HG03469 (cell line): ENCODE data around the gene TBRG4.
"Not testable (repeated sequence)": the region's sequence is repeated elsewhere in the genome, so short reads cannot be mapped to it uniquely, and the experiment has no call there.

Experiments used
- ATAC-seq: cut with Tn5 transposase; IDR thresholded peaks from one replicate; pipeline ENCODE4 v1.9.1; 2021; ENCODE audit warnings: mild to moderate bottlenecking, moderate library complexity, moderate number of reproducible peaks; ENCODE audit not compliant: unreplicated experiment

The TBRG4 gene

DNA sequence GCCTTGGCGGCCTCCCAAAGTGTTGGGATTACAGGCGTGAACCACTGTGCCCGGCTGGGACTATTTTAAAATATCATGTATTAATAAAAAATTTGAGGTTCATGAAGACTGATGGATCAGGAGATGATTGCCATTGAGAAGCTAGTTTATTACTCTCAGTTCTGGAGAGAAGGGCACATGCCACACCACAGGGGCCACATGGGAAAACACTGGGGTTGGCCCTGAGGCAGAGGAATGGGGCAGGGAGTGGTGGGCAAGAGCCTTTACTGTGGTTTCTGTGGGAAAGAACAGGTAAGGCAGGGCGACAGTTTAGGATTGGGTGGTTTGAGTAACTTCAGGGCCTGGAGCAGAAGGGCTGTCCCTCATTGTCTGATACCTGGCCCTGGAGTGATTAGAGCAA is 6.8 kb upstream of the TBRG4 start:
- no peak for ATAC-seq

DNA sequence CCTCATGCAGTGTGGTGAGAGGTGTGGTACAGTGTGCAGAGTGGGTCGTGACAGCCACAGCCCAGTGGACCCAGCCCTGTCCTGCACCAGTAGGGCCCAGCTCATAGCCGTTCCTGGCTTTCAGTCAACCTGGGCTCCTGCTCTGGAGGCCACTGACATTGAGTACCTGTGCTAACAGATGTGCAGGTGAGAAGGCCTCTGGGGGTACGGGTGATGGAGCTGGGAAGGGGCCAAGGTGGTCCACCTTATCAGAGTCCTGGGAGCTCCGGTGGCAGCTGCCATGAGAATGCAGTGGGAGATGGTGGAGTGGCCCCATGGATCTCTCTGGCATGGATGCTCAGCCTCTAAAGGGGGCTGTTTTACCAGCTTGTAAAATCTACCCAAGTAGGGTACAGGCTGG is 6.1 kb upstream of the TBRG4 start:
- ATAC-seq, result no peak

DNA sequence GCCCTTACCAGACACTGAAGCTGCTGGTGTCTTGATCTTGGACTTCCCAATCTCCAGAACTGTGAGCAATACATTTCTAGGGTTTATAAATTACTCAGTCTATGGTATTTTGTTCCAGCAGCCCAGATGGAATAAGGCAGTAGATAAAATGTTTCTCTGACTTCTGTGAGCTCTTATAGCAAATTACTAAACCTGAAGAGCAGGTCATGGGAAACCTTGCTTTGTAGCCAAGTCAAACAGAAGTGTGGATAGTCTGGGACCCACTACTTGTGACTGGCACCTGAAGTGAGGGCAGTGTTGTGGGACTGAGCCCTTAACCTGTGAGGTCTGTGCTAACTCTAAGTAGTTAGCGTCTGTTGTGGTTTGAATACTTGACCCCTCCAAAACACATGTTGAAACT is 4.6 kb upstream of the TBRG4 start:
- ATAC-seq, result no peak

DNA sequence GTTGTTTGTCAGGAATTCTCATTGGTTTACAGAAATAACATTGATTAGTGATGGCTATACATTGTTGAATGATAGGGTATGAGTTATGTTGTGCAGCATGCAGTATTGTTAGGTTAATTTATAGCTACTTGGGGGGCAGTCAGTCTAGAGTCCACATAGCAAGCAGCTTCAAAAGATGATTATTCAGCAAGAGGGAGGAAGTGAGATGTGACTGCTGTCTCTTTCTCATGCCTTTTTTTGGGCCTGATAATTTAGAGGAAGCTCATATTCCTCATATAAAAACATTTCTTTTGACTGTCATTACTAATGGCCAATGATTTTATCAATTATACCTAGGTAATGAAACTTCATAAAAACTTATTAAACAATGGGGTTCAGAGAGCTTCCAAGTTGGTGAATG is 3.4 kb upstream of the TBRG4 start:
- ATAC-seq, result no peak

DNA sequence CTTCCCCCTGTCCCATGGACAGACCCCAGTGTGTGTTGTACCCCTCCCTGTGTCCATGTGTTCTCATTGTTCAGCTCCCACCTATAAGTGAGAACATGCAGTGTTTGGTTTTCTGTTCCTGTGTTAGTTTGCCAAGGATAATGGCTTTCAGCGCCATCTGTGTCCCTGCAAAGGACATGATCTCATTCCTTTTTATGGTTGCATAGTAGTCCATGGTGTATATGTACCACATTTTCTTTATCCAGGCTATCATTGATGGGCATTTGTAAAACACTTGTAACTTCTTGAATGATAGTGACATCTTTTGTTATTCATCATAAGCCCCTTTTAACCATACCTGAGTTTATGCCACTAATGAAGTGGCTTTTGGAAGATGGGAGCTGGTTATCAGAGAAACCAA is 2.8 kb upstream of the TBRG4 start:
- ATAC-seq, result not testable (repeated sequence)

DNA sequence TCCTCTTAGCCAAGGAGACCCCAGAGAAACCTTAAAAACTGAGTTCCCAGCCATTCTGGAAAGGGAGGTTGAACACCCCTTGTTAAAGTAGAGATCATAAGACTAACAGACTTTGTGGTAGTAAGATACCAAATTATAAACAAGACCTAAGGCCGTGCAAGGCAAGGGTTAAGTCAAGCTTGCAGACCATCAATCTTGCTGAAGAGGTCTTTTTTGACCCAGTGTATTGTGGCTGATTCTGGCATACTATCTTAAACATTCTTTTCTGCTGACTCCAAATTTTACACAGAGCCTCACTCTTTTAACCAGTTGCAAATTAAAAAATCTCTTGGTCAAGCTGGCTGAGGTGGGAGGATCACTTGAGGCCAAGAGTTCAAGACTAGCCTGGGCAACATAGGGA is 1.2 kb upstream of the TBRG4 start:
- no peak for ATAC-seq

DNA sequence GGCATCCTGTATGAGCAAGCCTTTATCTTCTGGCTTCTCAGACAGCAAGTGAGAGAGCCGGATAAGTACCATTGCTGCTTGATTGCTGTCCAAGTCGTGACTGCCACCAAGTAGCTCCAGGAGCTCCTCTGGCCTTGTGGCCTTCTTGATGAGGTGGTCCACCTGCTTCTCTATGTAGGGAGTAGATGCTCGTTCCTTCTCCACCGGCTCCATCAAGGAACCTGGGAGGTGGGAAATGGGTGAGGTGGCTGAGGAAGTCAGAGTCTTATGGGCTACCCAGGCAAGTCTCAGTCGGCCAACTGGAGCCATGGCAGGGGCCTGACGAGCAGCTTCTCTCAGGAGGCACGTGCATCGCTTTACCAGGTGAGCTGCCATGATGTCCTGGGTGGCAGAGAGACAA is 2.6 kb downstream of the TBRG4 start:
- no peak for ATAC-seq

DNA sequence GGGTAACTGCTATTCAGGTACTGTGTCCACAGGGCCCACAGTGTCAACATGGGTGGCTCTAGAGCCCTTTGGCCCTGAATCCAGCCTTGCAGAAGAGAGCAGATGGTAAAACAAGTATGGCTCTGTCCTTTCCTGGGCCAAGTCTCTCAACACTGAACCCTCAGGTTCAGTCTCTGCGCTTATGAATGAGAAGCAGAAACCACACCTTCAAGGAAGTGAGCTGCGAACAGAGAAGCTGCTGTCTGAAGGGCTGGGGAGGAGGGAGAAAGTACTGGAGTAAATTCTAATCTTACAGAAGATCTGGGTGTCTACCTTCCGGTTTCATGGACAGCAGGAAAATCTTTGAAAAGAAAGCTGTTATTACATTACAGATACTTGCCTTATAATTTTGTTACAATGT is 4.1 kb downstream of the TBRG4 start:
- no peak for ATAC-seq

DNA sequence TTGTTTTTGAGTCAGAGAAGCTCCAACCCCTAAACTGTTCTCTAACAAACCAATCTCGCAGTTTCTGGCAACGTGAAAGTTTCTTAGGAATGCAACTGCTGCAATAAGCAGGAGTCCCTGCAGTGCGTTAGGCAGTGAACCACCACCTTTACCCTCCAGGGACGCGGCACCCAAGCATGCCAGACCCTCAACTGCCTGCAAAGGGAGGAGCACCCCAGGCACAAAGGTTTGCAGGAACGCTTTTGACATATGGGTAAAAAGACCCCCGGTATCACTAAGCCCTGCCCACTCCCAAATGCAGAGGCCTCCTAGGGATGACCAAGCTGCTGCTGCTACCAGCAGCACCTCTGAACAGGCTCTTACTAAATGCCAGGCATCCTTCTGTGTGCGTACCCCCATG is 4.7 kb downstream of the TBRG4 start:
- ATAC-seq, result no peak

DNA sequence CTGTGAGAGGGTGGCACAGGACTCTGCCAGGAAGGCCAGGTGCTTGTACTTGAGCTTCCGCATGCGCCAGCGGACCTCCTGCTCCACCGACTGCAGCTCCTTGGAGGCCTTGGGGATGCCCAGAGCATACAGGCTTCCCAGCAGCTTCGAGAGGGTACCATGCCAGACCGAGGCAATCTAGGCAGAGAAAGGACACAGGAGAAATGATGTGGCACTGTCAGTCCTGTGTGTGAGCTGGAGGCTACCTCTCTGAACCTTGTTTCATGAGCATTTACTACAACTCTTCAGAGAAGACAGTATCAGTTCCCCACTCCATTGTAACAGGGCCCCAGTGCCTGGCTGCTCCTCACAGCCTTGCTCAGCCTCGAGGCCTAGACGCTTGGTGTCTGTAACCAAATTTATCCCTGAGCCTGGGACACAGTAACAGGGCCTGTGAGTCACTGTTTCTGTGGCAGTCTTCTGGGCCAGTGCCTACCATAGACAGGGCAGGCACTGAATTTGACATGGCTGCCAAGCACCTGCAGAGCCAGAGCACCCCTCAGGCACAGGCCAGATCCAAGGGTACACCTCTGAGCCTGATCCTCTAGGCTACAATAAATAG is 5.8 kb downstream of the TBRG4 start:
- ATAC-seq, result no peak

DNA sequence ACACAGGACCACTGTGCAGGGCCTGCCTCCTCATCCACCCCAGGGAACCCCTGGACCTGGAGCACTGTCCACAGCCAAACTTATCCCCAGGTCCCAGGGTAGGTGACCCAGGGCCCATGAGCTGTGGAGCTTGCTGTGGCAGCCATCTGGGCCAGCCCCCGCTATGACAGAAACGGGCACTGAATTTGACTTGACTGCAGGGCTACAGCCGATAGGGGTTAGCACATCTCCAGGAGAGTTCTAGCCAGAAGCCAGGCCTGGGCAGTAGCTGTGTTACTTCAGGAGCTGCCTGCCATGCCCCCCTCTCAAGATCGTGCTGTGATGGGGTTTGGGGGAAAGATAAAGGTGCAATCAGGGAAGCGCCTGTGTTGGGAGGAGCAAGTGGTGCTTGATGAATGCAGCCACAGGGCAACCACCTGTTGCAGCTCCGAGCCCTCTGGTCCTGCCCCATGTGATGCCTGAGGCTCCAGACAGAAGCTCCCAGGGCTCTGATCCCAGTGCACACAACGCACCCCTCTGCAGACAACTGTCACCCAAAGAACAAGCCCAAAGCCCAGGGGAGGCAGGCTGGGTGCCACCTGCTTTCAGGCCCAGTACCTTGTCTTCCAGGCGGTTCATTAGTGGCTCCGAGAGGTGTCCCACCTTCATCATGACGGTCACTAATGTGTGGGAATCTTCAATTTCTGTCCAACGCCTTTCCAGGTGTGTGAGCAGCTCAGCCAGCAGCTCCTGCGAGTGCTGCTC is 6.5 kb downstream of the TBRG4 start:
- ATAC-seq, result no peak

DNA sequence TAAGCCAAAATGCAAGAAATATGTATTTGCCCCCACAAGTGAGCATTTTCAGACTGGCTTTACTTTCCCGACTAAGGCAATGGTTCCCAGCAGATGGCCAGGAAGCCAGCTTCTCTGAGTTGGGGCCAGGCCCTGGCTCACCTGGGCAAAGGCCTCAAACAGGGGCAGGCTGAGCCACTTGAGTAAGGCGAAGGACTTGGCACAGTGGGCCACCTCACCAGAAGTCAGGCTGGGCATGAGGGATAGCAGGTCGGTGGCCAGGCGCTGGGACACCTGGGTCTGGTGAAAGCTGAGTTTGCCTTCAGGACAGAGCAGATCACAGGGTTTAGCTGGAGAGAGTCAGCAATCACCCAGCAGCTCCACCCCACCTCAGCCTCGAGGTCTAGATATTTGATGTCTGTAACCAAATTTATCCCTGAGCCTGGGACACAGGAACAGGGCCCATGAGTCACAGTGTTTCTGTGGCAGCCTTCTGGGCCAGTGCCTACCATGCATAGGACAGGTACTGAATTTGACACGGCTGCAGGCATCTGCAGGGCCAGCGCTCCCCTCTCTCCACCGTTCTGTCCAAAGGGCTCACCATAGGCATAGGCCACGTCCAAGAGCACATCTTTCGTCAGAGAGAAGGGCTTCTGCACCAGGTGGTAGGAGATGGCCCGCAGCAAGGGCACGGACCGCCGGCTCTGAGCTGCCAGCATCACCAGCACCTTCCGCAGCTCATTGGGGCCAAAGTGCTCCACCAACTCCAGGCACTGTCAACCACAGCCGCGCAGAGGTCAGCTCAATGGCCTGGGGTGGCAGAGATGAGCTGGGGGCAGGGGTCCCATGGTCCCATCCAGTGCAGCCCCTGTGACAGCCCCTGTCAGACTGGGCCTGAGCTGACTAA is 7.3 kb downstream of the TBRG4 start:
- ATAC-seq, result no peak

DNA sequence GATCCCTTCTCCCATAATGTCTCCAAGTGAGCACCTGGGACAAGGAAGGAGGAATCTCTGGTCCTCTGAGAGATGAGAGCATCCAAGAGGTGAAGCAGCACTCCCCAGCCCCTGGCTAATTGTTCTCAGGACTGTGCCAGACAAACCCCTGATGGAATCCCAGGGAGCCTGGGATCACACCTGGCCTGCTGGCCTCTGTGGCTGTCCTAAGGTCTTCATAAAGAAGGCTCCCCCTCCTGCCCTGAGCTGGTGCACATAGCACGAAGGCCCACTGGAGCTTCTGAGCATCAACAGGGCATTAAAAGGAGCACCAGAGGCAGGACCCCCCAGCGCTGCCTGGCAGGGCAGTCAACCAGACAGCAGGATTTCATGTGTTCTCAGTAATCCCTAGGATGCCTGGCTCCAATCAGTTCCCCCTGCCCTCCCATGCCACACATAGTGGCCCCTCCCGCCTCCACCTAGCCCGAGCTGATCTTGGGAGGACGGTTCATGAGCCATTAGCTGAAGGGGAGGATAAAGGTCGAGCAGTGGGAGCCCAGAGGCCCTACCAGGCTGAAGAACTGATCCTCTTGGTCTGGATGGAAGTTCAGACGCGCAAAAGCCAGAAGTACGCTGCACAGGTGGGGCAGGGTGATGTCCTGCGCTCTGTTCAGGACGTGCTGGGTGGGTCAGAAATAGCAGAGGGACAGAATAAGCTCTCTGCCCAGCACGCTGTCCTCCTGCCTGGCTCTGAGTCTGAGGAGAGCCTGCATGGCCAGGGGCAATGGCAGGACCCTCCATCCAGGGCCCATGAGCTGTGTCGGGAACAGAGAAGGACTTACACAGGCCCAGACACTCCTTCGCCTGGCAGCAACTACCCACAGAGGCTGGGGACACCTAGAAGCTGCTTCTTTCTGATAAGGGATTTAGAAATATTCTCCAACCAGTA is 8.4 kb downstream of the TBRG4 start:
- ATAC-seq, result no peak

DNA sequence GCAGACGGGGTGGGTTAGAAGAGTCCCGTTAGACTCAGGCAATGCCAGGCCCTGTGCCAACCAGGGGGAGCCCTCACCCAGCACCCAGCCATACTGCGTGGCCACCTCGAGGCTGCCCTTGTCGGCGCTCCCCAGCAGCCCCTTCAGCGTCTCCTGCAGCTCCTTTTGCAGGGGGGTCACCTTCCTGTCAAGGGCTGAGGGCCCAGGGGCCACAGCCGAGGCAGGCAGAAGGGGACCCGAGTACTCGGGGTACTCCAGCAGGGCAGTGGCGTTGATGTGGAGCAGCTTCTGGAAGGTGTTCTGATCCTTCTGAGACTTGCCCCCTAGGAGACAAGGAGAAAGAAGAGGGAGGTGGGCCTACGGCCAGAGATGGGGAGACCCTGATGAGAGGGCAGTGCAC is 9.7 kb downstream of the TBRG4 start:
- no peak for ATAC-seq

DNA sequence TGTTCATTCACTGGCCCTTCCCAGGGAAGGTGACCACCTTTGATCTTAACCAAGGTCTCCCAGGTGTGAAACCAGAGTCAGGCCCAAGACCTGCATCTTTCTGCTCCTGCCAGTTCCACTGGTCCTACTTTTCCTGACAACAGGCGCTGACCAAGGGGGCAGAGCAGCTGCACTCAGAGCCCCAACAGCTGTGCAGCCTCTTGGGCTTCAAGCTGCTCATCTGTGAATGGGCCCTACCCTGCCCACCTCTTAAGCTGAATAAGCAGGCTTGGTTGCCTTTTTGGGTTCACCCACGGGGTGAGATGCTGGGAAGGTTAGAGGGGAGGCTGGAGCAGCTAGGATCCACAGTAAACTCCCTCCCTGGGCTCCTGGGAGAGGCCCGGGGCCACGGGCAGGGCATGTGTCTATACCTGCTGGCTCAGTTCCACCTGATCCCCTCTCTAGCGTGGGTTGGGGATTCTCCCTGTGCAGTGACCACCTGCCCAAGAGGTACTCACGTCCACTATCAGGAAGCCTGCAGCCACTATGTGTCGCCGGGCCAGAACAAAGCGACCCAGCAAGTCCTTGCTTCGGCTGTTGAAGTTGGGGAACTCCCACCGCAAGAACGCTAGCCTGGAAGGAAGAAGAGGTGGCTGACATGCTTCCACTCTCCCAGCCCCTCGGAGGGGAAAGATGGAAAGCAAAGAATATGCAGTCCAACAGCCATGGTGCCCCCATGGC is 10.6 kb downstream of the TBRG4 start:
- ATAC-seq, result no peak

DNA sequence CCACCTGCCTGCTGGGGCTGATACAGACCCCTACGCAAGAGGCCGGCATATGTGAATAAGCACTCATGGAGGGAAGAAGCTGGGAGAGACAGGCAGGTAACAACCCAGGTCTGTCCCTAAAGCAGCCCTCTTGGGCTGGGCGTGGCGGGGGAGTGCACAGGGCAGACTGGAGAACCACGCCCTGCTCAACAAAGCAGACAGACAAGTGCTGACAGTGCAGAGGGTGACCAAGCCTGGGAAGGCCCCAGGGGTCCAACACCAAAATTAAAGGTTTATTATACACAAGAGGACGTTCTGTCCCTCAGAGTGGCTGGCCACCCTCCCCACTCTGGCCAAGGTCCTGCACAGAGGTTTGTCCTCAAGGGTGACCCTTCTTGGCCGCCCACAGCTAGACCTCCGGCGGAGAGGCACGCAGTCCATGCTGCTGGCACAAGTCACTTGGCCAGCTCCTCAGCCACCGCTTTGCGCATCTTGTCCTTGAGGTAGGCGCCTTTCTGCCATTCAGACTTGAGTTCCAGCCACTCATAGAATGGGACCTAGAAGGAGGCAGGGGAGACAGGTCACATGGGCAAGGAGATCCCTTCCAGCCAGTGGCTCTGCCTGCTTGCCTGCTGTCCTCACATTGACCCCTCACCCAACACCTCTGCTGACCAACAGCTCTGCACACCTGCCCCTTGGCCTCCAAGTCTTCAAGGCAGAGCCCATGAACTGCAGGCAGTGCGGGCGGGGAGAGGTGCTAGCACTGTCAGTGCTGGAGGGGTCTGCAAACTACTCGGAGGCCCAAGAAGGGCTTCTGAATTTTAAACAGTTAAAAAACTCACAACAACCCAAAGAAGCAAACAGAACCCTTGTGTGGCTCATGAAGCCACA is 11.4 kb downstream of the TBRG4 start:
- ATAC-seq, result no peak

DNA sequence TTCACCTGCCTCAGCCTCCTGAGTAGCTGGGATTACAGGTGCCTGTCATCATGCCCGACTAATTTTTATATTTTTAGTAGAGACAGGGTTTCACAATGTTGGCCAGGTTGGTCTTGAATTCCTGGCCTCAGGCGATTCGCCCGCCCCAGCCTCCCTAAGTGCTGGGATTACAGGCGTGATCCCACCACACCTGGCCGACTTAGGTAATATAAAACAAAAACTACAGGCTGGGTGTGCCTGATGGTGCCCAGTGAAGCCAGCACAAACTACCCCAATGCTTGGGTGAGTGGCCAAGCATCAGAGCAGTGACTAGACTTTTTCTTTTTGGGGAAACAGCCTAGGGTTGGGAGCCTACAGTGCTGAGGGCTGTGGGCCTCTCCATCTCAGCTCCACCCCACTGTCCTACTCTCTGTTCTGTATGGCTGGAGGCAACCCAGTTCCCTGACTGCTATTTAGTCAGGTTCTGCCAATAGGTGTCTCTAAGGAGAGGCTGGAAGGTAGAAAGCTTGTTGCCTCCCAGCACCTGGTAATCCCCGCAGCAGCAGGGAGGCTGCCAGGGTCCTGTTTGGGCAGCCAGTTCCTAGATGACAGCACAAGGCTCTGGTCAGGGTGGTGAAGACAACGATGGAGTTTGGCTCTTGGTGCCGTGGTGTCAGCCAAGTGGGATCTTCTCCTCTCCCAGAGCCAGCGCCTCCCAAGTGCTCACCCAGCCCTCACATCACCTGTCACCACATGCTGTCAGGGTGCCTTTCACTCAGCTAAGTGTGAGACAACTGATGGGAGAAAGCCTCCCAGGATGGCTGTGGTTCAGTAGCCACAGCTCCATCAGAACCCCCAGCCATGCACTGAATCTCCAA is 12.3 kb downstream of the TBRG4 start:
- ATAC-seq, result no peak

DNA sequence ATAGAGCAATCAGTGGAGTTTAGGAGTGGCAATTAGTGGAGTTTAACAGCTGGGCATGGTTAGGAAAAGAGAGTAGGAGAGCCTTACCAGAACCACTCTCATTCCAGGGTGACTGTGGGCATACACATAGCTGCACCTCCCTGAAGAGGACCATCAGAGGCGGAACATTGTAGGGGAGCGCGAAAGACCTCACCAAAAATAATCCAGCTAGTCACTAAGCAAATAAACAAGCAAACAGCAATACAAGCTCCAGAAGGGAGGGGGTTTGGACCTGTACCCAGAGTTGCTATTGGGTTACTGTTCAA is 18.6 kb downstream of the TBRG4 start:
- no peak for ATAC-seq
